HG03095 (cell line): ENCODE results near the gene BABAM2.

Experiments used
- ATAC-seq: cut with Tn5 transposase; IDR thresholded peaks from one replicate; pipeline ENCODE4 v1.9.1; 2021; ENCODE audit warnings: moderate library complexity; ENCODE audit not compliant: unreplicated experiment

The BABAM2 gene

GRCh38 chr2:28152585-28153280 lies 262.2 kb downstream of the BABAM2 start:
- no peak for ATAC-seq

- ATAC-seq, result no peak
Measured at GRCh38 chr2:28153851-28154250, 263.3 kb downstream of the BABAM2 start.

GRCh38 chr2:28155086-28155485 lies 264.6 kb downstream of the BABAM2 start:
- no peak for ATAC-seq

GRCh38 chr2:28155627-28156026 lies 265.1 kb downstream of the BABAM2 start:
- no peak for ATAC-seq

- ATAC-seq, result no peak
Measured at GRCh38 chr2:28158791-28159190, 268.3 kb downstream of the BABAM2 start.

- ATAC-seq, result no peak
Measured at GRCh38 chr2:28160986-28161425, 270.5 kb downstream of the BABAM2 start.

- ATAC-seq, result no peak
Measured at GRCh38 chr2:28161466-28161865, 270.9 kb downstream of the BABAM2 start.

- no peak for ATAC-seq
Measured at GRCh38 chr2:28162564-28162963, 272.0 kb downstream of the BABAM2 start.

- no peak for ATAC-seq
Measured at GRCh38 chr2:28163028-28163427, 272.5 kb downstream of the BABAM2 start.

- ATAC-seq, result no peak
Measured at GRCh38 chr2:28163627-28164279, 273.2 kb downstream of the BABAM2 start.

GRCh38 chr2:28164280-28164801 lies 273.8 kb downstream of the BABAM2 start:
- ATAC-seq, result no peak

- ATAC-seq, result no peak
Measured at GRCh38 chr2:28165087-28165635, 274.6 kb downstream of the BABAM2 start.

- ATAC-seq, result no peak
Measured at GRCh38 chr2:28166956-28167355, 276.4 kb downstream of the BABAM2 start.

- no peak for ATAC-seq
Measured at GRCh38 chr2:28168376-28168775, 277.8 kb downstream of the BABAM2 start.

- no peak for ATAC-seq
Measured at GRCh38 chr2:28169492-28169891, 279.0 kb downstream of the BABAM2 start.

- no peak for ATAC-seq
Measured at GRCh38 chr2:28172114-28172898, 281.8 kb downstream of the BABAM2 start.

- ATAC-seq, result no peak
Measured at GRCh38 chr2:28173377-28173776, 282.8 kb downstream of the BABAM2 start.

- no peak for ATAC-seq
Measured at GRCh38 chr2:28174211-28174610, 283.7 kb downstream of the BABAM2 start.

- no peak for ATAC-seq
Measured at GRCh38 chr2:28175028-28175427, 284.5 kb downstream of the BABAM2 start.

GRCh38 chr2:28178946-28179345 lies 288.4 kb downstream of the BABAM2 start:
- no peak for ATAC-seq

GRCh38 chr2:28181801-28182200 lies 291.3 kb downstream of the BABAM2 start:
- ATAC-seq, result no peak
